GM12864 (cell line): ENCODE results near the gene RFT1.

Experiments used
- DNase-seq: peaks from one replicate; pipeline ENCODE4 v3.0.0-alpha.2; 2011; ENCODE audit warnings: low read depth
- H3K4me3 ChIP-seq: 2 replicates; pipeline ENCODE4 v1.5.1; 2011; ENCODE audit warnings: mild to moderate bottlenecking, low read depth, low read length, control low read depth
- CTCF ChIP-seq: IDR thresholded peaks from 2 replicates; pipeline ENCODE4 v1.5.1; 2011; ENCODE audit warnings: low read depth, mild to moderate bottlenecking, moderate library complexity, low read length, control low read depth, inconsistent platforms; ENCODE audit errors: missing control alignments

Gene RFT1

GRCh38 chr3:53109891-53110771 lies 20.1 kb downstream of the RFT1 start:
- no peak overlapping the region for H3K4me3 ChIP-seq
- peak; percentile 31 for DNase-seq
- TF ChIP-seq CTCF = peak; percentile 66

GRCh38 chr3:53109190-53109589 lies 21.0 kb downstream of the RFT1 start:
- no peak overlapping the region for H3K4me3 ChIP-seq
- DNase-seq = no peak

GRCh38 chr3:53104762-53105161 lies 25.5 kb downstream of the RFT1 start:
- no peak overlapping the region for H3K4me3 ChIP-seq
- no peak for DNase-seq
- TF ChIP-seq CTCF = no peak

More at GRCh38 chr3:53109190-53109589, 21.0 kb downstream of the RFT1 start:
- no peak for TF ChIP-seq CTCF

GRCh38 chr3:53103397-53104296 lies 26.6 kb downstream of the RFT1 start:
- no peak for TF ChIP-seq CTCF
- no peak overlapping the region for H3K4me3 ChIP-seq
- DNase-seq = no peak

- peak; percentile 15 for DNase-seq
- TF ChIP-seq CTCF = no peak
Observed at GRCh38 chr3:53102601-53103147, 27.6 kb downstream of the RFT1 start.

GRCh38 chr3:53101956-53102355 lies 28.3 kb downstream of the RFT1 start:
- DNase-seq = no peak
- no peak overlapping the region for H3K4me3 ChIP-seq
- TF ChIP-seq CTCF = no peak

More at GRCh38 chr3:53102601-53103147, 27.6 kb downstream of the RFT1 start:
- no peak overlapping the region for H3K4me3 ChIP-seq
